ENCODE data around the gene IFNAR2.

IFNAR2 gene

DNA sequence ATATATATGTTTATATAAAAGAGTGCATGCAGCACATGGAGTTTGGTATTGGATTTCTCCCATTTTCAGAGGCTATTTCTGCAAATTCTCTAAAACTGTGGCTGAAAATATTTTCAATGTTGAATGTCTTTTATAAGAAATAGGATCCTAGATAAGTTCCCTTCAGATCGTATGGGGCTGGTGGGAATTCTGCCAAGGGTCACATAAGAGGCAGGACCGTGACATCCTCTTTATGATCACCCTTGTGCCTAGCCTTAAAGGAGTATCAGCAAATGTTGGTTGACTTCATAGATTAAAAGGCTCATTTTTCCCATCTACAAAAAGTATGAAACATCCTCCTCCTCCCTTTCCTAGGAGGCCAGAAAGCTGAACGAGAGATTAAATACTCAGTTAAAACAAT lies 1.3 kb upstream of the IFNAR2 start:
- in situ Hi-C loops (cut with HindIII; ENCODE audit: low sequenced_read_pairs) = no loop called here
- TF ChIP-seq, protein P1, sequence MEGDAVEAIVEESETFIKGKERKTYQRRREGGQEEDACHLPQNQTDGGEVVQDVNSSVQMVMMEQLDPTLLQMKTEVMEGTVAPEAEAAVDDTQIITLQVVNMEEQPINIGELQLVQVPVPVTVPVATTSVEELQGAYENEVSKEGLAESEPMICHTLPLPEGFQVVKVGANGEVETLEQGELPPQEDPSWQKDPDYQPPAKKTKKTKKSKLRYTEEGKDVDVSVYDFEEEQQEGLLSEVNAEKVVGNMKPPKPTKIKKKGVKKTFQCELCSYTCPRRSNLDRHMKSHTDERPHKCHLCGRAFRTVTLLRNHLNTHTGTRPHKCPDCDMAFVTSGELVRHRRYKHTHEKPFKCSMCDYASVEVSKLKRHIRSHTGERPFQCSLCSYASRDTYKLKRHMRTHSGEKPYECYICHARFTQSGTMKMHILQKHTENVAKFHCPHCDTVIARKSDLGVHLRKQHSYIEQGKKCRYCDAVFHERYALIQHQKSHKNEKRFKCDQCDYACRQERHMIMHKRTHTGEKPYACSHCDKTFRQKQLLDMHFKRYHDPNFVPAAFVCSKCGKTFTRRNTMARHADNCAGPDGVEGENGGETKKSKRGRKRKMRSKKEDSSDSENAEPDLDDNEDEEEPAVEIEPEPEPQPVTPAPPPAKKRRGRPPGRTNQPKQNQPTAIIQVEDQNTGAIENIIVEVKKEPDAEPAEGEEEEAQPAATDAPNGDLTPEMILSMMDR (IDR thresholded peaks at IDR 0.05; ENCODE audit: low read depth, low read length) = no peak
- no peak overlapping the region for H3K4me3 ChIP-seq (ENCODE audit: low read depth, low read length)
- DNase-seq (ENCODE audit: low read depth, low spot score) = no peak

DNA sequence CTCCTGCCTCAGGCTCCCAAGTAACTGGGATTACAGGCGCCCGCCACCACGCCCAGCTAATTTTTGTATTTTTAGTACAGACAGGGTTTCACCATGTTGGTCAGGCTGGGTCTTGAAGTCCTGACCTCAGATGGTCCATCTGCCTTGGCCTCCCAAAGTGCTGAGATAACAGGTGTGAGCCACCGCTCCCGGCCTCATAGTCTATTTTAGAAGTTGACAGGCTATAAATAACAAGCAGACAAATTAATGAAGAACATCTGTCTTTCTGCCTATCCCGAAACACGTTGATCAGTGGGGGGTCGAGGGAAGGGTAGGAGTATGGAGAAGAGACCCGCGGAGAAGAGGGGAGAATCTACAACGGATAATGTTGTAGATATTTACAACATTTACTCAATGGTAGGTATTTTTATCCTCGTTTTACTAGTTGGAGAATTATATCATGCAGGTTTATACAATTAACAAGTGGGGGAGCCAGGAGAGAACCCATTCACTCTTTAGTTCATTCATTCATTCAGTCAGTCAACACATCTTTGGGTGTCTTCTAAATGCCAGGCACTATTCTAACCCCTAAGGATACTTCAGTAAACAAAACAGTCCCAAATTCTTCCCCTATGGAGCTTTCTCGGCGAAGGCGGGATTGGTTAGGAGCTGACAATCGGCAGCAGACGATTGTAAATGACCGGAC lies 497 bp upstream of the IFNAR2 start:
- in situ Hi-C loops (cut with HindIII; ENCODE audit: low sequenced_read_pairs) = no loop called here
- peak overlapping the region; percentile 75 for H3K4me3 ChIP-seq (ENCODE audit: low read depth, low read length)
- no peak for DNase-seq (ENCODE audit: low read depth, low spot score)
- TF ChIP-seq, protein P1 (IDR thresholded peaks at IDR 0.05; ENCODE audit: low read depth, low read length) = no peak

DNA sequence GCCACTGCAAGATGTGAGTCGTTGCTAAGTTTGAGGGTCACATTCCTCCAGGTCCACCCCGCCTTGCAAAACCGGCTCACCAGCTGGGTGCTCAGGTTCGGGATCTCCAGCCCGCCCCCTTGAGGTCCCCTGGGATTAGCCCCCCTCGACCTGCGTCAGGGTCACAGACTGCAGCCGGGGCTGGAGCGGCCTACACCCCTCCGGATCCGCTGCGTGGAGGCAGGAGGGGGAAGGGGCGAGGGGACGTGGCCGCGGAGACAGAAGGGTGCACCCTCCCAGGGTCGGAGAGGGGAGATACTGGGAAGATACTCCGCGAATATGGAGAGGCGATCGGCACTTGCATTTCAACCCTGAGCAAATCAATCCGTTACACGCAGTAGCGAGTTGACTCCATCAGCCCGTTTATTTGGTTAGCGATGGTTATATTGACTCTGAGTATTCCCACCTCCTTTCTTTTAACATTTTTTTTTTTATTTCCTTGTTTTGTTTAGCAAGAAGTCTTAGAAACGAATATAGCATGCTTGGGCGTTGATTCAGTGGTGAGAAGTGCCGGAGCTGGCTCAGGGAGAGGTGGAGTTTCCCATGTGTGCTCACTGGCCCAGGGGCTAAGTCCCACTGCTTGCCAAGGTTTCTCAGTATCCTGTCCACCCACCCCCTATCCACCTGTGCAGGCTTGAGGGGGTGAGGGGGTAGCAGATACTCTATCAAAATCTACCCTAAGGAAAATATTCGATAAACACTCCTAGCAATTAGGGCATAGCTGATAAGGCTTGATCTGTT lies 997 bp downstream of the IFNAR2 start:
- TF ChIP-seq, protein P1 (IDR thresholded peaks at IDR 0.05; ENCODE audit: low read depth, low read length) = peak; percentile 5
- peak; percentile 50 for DNase-seq (ENCODE audit: low read depth, low spot score)
- in situ Hi-C loops (cut with HindIII; ENCODE audit: low sequenced_read_pairs) = no loop called here
- H3K4me3 ChIP-seq (ENCODE audit: low read depth, low read length) = peak overlapping the region; percentile 75

DNA sequence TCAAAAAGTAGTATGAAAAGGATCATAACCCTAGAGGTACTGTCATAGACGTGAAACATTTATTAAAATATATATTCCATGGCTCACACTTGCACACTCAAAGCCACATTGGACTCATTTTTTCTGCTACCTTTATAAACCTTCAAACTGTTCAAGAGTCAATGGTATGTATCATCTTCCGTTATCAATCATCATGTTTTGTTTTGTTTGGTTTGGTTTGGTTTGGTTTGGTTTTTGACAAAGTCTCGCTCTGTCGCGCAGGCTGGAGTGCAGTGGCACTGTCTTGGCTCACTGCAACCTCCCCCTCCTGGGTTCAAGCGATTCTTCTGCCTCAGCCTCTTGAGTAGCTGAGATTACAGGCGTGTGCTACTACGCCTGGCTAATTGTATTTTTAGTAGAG lies 1.8 kb downstream of the IFNAR2 start:
- DNase-seq (ENCODE audit: low read depth, low spot score) = no peak
- no peak overlapping the region for H3K4me3 ChIP-seq (ENCODE audit: low read depth, low read length)
- TF ChIP-seq, protein P1 (IDR thresholded peaks at IDR 0.05; ENCODE audit: low read depth, low read length) = no peak
- in situ Hi-C loops (cut with HindIII; ENCODE audit: low sequenced_read_pairs) = no loop called here

DNA sequence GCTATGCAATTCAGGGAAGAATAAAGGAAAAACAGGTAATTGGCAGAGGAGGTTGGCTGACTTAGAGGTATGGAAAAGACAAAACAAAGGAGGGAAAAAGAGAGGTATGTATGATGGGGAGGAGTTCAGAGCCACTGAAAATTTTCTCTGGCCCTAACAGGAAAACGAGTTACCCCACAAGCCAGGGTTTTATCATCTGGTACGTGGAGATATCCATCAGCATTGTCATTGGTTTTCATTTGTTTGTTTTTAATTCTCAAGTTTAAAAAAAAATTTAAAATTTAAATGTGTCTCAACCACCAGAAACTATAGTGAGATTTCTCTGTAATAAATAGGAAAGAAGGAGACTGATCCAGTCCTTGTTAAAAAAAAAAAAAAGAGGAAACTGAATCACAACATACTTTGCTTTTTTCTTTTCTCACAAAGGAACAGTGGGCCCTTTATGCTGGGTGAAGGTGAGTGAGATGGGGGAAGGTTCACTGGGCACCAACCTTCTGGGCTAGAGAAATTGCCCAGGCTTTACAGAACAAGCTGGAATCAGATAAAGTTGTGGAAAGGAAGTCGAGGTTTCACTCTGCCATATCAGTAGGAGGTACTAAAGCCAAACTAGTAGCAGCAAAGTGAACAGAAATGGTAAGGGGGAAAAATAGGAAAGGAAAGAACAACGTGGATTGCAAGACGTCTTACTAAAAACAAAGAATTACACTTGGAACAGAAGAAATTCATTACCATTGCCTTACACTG lies 2.7 kb downstream of the IFNAR2 start:
- TF ChIP-seq, protein P1 (IDR thresholded peaks at IDR 0.05; ENCODE audit: low read depth, low read length) = no peak

DNA sequence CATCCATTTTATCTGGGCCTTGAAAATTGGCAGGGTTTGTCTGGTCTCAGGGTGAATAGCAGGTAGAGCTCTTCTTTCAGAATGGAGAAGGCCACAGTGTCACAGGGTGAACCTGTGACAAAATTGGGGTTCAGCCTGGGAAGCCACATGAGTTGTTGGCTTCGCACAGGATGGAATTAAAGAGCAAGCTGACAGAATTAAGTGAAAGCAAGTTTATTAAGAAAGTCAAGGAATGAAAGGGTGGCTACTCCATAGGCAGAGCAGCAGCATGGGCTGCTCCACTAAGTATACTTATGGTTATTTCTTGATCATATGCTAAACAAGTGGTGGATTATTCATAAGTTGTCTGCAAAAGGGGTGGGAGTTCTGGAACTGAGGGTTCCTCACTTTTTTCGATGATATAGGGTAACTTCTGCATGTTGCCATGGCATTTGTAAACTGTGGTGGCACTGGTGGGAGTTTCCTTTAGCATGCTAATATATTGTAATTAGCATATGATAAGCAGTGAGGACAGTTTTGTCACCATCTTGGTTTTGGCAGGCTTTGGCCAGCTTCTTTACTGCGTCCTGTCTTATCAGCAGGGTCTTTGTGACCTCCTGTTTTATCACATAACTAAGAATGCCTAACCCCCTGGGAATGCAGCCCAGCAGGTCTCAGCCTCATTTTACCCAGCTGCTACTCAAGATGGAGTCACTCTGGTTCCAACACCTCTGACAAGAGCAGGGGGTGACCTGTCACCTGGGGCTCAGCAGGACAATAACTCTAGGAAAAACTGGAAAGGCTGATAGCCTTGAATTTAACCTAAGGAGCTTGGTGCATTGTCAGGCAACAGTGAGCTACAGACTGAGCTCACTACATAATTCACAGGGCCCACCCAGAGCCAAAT lies 5.1 kb downstream of the IFNAR2 start:
- DNase-seq (ENCODE audit: low read depth, low spot score) = no peak
- TF ChIP-seq, protein P1 (IDR thresholded peaks at IDR 0.05; ENCODE audit: low read depth, low read length) = no peak

More for the DNA sequence above, 2.7 kb downstream of the IFNAR2 start:
- in situ Hi-C loops (cut with HindIII; ENCODE audit: low sequenced_read_pairs) = no loop called here
- no peak overlapping the region for H3K4me3 ChIP-seq (ENCODE audit: low read depth, low read length)
- no peak for DNase-seq (ENCODE audit: low read depth, low spot score)

More for the DNA sequence above, 5.1 kb downstream of the IFNAR2 start:
- H3K4me3 ChIP-seq (ENCODE audit: low read depth, low read length) = no peak overlapping the region
- in situ Hi-C loops (cut with HindIII; ENCODE audit: low sequenced_read_pairs) = no loop called here
